ENCODE measurements around the gene PCNX3.
A peak's percentile ranks its signal among the peaks of the same experiment; 100 is the strongest.
"Not testable (repeated sequence)": the region's sequence is repeated elsewhere in the genome, so short reads cannot be mapped to it uniquely, and the experiment has no call there.

Gene PCNX3

GRCh38 chr11:65637794-65638419, 22.3 kb downstream of the PCNX3 start, which contains the start of gene SIPA1:
TSS of gene SIPA1 (plus strand) at chr11:65638101. CDS start at chr11:65640922, 2,821 bp downstream.
- H3K27me3 ChIP-seq (ENCODE audit: low read depth, low read length) = no peaks in the 10 kb centered on the region
- H3K4me1 ChIP-seq (ENCODE audit: control insufficient read depth in 1 of 2, insufficient read depth in 2 of 2, low read length in 2 of 2) = peaks cover 11 to 51% of the 10 kb centered on the region in 2 donors
- peak within 1 kb of the TSS; percentile 63 for H3K27ac ChIP-seq (ENCODE audit: low read length)
- peak within 1 kb of the TSS; percentile 64 to 87 for H3K4me3 ChIP-seq (ENCODE audit: low read depth in 1 of 2, low read length in 2 of 2)
- H3K9me3 ChIP-seq (ENCODE audit: control insufficient read depth in 1 of 2, low read length in 2 of 2) = no peaks in the 10 kb centered on the region
- peaks cover 19 to 57% of the 10 kb centered on the region in 2 donors for H3K36me3 ChIP-seq (ENCODE audit: control insufficient read depth in 1 of 2, insufficient read depth in 2 of 2, low read length in 2 of 2)

DNA sequence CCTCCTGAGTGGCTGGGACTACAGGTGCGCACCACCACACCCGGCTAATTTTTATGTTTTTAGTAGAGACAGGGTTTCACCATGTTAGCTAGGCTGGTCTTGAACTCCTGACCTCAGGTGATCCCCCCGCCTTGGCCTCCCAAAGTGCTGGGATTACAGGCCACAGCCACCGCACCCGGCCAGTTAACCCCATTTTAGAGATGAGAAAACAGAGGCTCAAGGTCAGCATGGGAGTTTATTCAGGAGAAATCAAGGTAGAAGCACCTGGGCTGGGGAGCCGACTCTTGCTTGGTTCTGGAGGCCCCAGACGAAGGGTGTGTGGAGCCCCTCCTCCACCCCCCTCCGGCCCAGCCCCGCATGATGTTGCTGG, 23.6 kb downstream of the PCNX3 start:
- peaks cover 11 to 51% of the 10 kb centered on the region in 2 donors for H3K4me1 ChIP-seq (ENCODE audit: control insufficient read depth in 1 of 2, insufficient read depth in 2 of 2, low read length in 2 of 2)
- H3K9me3 ChIP-seq (ENCODE audit: control insufficient read depth in 1 of 2, low read length in 2 of 2); H3K27me3 ChIP-seq (ENCODE audit: low read depth, low read length): not testable (repeated sequence)
- peak overlapping the region; percentile 64 to 87 for H3K4me3 ChIP-seq (ENCODE audit: low read depth in 1 of 2, low read length in 2 of 2)
- peaks cover 17 to 53% of the 10 kb centered on the region in 2 donors for H3K36me3 ChIP-seq (ENCODE audit: control insufficient read depth in 1 of 2, insufficient read depth in 2 of 2, low read length in 2 of 2)
- peak overlapping the region; percentile 63 for H3K27ac ChIP-seq (ENCODE audit: low read length)

DNA sequence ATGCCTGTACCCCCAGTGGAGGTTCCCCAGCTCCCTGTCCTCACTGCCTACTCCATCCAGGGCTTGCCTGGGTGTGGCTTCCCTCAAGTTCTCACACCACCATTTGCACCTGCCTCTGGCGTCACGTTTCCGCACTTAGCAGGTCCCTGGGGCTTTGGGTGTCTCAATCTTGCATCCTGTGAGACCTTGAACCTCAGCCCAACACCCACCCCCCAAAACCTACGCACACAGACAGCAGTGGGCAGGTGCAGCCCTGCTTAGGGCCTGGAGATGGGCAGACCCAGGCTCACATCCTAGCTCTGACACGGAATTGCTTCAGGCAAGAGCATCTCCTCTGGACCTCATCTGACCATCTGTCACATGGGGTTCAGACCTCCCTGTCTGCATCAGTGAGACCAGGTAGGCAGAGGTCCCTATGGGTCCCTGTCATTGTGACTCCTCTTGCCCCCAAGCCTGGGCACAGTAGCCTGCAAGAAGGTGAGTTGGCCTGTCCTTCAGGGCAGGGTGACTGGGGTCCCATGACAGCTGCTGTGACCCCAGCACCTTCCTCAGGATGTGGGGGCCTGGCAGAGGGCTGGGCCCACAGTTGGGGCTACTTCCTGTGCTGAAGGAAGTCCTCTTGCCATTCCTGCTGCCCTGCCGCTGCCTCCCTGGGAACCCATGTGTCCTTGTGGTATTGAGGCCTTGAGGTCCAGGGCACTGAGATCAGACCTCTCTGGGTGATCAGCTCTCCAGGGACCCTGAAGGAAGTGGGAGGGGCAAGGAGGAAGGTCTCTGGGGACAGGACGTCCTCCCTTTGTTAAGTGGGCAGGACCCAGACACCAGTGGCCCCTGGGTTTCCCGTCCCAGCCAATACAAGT, 24.3 kb downstream of the PCNX3 start:
- Histone ChIP-seq H3K4me1 (ENCODE audit: control insufficient read depth in 1 of 2, insufficient read depth in 2 of 2, low read length in 2 of 2) (peaks cover 11 to 51% of the 10 kb centered on the region in 2 donors), H3K27ac (ENCODE audit: low read length) (peak overlapping the region; percentile 65), H3K9me3 (ENCODE audit: control insufficient read depth in 1 of 2, low read length in 2 of 2) (no peaks in the 10 kb centered on the region), H3K36me3 (ENCODE audit: control insufficient read depth in 1 of 2, insufficient read depth in 2 of 2, low read length in 2 of 2) (peaks cover 11 to 52% of the 10 kb centered on the region in 2 donors), H3K27me3 (ENCODE audit: low read depth, low read length) (no peaks in the 10 kb centered on the region), H3K4me3 (ENCODE audit: low read depth in 1 of 2, low read length in 2 of 2) (peak overlapping the region in 1 of 2 donors; percentile 87)

GRCh38 chr11:65640483-65641296, 25.1 kb downstream of the PCNX3 start:
- Histone ChIP-seq H3K9me3 (ENCODE audit: control insufficient read depth in 1 of 2, low read length in 2 of 2) (no peaks in the 10 kb centered on the region), H3K4me1 (ENCODE audit: control insufficient read depth in 1 of 2, insufficient read depth in 2 of 2, low read length in 2 of 2) (peaks cover 11 to 51% of the 10 kb centered on the region in 2 donors), H3K36me3 (ENCODE audit: control insufficient read depth in 1 of 2, insufficient read depth in 2 of 2, low read length in 2 of 2) (peaks cover 9 to 52% of the 10 kb centered on the region in 2 donors), H3K4me3 (ENCODE audit: low read depth in 1 of 2, low read length in 2 of 2) (peak overlapping the region in 1 of 2 donors; percentile 87), H3K27me3 (ENCODE audit: low read depth, low read length) (no peaks in the 10 kb centered on the region), H3K27ac (ENCODE audit: low read length) (peak overlapping the region; percentile 65)

- Histone ChIP-seq H3K4me1 (ENCODE audit: control insufficient read depth in 1 of 2, insufficient read depth in 2 of 2, low read length in 2 of 2) (peaks cover 11 to 51% of the 10 kb centered on the region in 2 donors), H3K27me3 (ENCODE audit: low read depth, low read length) (no peaks in the 10 kb centered on the region), H3K9me3 (ENCODE audit: control insufficient read depth in 1 of 2, low read length in 2 of 2) (no peaks in the 10 kb centered on the region), H3K27ac (ENCODE audit: low read length) (no peak overlapping the region), H3K36me3 (ENCODE audit: control insufficient read depth in 1 of 2, insufficient read depth in 2 of 2, low read length in 2 of 2) (peaks cover 5 to 52% of the 10 kb centered on the region in 2 donors), H3K4me3 (ENCODE audit: low read depth in 1 of 2, low read length in 2 of 2) (peak overlapping the region; percentile 21 to 87)
Measured at GRCh38 chr11:65641297-65642013, 25.9 kb downstream of the PCNX3 start.

DNA sequence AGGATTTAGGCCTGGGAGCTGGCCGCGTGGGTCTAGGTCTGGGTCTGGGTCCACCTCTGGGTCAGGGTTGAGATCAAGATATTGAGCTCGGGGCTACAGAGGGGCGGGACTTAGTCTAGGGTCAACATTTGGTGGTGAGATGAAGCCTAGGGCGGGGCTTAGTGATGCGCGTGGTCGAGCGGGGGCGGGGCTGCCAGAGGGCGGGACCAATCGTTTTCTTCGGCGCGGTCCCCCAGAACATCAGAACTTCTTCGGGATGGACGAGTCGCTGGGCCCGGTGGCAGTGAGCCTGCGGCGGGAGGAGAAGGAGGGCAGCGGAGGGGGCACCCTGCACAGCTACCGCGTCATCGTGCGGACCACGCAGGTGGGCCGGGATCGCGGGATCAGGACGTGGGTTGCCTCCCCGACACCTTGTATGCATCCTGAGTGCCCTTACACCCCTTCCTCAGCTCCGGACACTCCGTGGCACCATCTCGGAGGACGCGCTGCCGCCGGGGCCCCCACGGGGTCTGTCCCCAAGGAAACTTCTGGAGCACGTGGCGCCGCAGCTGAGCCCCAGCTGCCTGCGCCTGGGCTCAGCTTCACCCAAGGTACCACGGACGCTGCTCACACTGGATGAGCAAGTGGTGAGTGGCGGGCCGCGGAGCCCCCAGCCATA, 26.6 kb downstream of the PCNX3 start:
- peaks cover 5 to 50% of the 10 kb centered on the region in 2 donors for H3K36me3 ChIP-seq (ENCODE audit: control insufficient read depth in 1 of 2, insufficient read depth in 2 of 2, low read length in 2 of 2)
- peaks cover 11 to 45% of the 10 kb centered on the region in 2 donors for H3K4me1 ChIP-seq (ENCODE audit: control insufficient read depth in 1 of 2, insufficient read depth in 2 of 2, low read length in 2 of 2)

DNA sequence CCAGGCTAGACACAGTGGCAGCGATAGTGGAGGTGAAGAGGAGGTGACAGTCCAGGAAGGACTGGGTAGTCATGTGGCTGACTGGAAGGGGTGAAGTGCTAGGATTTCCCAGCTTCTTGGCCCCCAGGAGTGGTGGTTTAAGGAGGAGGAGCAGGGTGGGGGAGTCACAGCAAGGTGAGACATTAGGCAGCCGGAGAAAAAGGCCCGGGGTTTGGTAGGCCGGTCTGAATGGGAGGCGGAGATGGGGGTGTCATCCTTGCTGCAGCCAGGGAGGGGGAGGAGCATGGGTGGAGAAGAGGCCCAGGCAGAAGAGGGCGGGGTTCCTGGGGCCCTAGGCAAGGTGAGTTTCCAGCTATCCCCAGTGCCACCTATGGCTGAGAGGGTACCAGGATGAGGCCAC, 28.4 kb downstream of the PCNX3 start:
- H3K27ac ChIP-seq (ENCODE audit: low read length) = no peak overlapping the region
- H3K36me3 ChIP-seq (ENCODE audit: control insufficient read depth in 1 of 2, insufficient read depth in 2 of 2, low read length in 2 of 2) = peaks cover 5 to 50% of the 10 kb centered on the region in 2 donors
- H3K4me3 ChIP-seq (ENCODE audit: low read depth in 1 of 2, low read length in 2 of 2) = no peak overlapping the region
- H3K27me3 ChIP-seq (ENCODE audit: low read depth, low read length) = no peaks in the 10 kb centered on the region
- H3K4me1 ChIP-seq (ENCODE audit: control insufficient read depth in 1 of 2, insufficient read depth in 2 of 2, low read length in 2 of 2) = peaks cover 9 to 35% of the 10 kb centered on the region in 2 donors
- H3K9me3 ChIP-seq (ENCODE audit: control insufficient read depth in 1 of 2, low read length in 2 of 2) = no peaks in the 10 kb centered on the region

More for the DNA sequence above, 26.6 kb downstream of the PCNX3 start:
- Histone ChIP-seq H3K27ac (ENCODE audit: low read length) (no peak overlapping the region), H3K27me3 (ENCODE audit: low read depth, low read length) (no peaks in the 10 kb centered on the region), H3K4me3 (ENCODE audit: low read depth in 1 of 2, low read length in 2 of 2) (peak overlapping the region; percentile 21 to 87), H3K9me3 (ENCODE audit: control insufficient read depth in 1 of 2, low read length in 2 of 2) (no peaks in the 10 kb centered on the region)

DNA sequence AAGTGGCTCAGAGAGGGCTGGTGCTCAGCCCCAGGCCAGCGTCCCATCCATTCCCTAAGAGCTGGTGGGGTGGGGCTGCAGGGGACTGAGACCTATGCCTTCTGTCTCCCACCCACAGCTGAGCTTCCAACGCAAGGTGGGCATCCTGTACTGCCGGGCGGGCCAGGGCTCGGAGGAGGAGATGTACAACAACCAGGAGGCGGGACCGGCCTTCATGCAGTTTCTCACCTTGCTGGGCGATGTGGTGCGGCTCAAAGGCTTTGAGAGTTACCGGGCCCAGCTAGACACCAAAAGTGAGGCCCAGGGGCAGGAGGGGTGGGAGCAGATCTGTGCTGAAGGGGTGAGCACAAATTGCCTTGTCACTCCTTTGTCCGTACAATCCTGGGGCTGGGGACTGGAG, 29.3 kb downstream of the PCNX3 start:
- Histone ChIP-seq H3K9me3 (ENCODE audit: control insufficient read depth in 1 of 2, low read length in 2 of 2) (no peaks in the 10 kb centered on the region), H3K27ac (ENCODE audit: low read length) (no peak overlapping the region), H3K4me1 (ENCODE audit: control insufficient read depth in 1 of 2, insufficient read depth in 2 of 2, low read length in 2 of 2) (peaks cover 5 to 32% of the 10 kb centered on the region in 2 donors), H3K4me3 (ENCODE audit: low read depth in 1 of 2, low read length in 2 of 2) (no peak overlapping the region), H3K27me3 (ENCODE audit: low read depth, low read length) (no peaks in the 10 kb centered on the region), H3K36me3 (ENCODE audit: control insufficient read depth in 1 of 2, insufficient read depth in 2 of 2, low read length in 2 of 2) (peaks cover 5 to 59% of the 10 kb centered on the region in 2 donors)

- Histone ChIP-seq H3K27ac (ENCODE audit: low read length) (no peak overlapping the region), H3K9me3 (ENCODE audit: control insufficient read depth in 1 of 2, low read length in 2 of 2) (no peaks in the 10 kb centered on the region), H3K27me3 (ENCODE audit: low read depth, low read length) (no peaks in the 10 kb centered on the region), H3K36me3 (ENCODE audit: control insufficient read depth in 1 of 2, insufficient read depth in 2 of 2, low read length in 2 of 2) (peaks cover 5 to 68% of the 10 kb centered on the region in 2 donors), H3K4me3 (ENCODE audit: low read depth in 1 of 2, low read length in 2 of 2) (no peak overlapping the region), H3K4me1 (ENCODE audit: control insufficient read depth in 1 of 2, insufficient read depth in 2 of 2, low read length in 2 of 2) (peaks cover 0 to 27% of the 10 kb centered on the region in 2 donors)
Measured at GRCh38 chr11:65645710-65646109, 30.1 kb downstream of the PCNX3 start.

- Histone ChIP-seq H3K36me3 (ENCODE audit: control insufficient read depth in 1 of 2, insufficient read depth in 2 of 2, low read length in 2 of 2) (peaks cover 5 to 62% of the 10 kb centered on the region in 2 donors), H3K27ac (ENCODE audit: low read length) (no peak overlapping the region), H3K4me3 (ENCODE audit: low read depth in 1 of 2, low read length in 2 of 2) (no peak overlapping the region), H3K27me3 (ENCODE audit: low read depth, low read length) (no peaks in the 10 kb centered on the region), H3K9me3 (ENCODE audit: control insufficient read depth in 1 of 2, low read length in 2 of 2) (no peaks in the 10 kb centered on the region), H3K4me1 (ENCODE audit: control insufficient read depth in 1 of 2, insufficient read depth in 2 of 2, low read length in 2 of 2) (peaks cover 3 to 25% of the 10 kb centered on the region in 2 donors)
Measured at GRCh38 chr11:65646288-65646957, 30.8 kb downstream of the PCNX3 start.

Measured in muscle layer of duodenum (tissue), 2 donors.